ENCODE data around the gene RNASEH2A.
A peak's percentile ranks its signal among the peaks of the same experiment; 100 is the strongest.

The RNASEH2A gene

GRCh38 chr19:12806242-12807081 lies at the start of gene RNASEH2A:
Gene RNASEH2A (plus strand): TSS chr19:12806584. CDS start chr19:12806674, 90 bp downstream.
- peak; percentile 88 for DNase-seq

- DNase-seq = peak; percentile 53
These were observed 48.7 kb upstream of the RNASEH2A start for GRCh38 chr19:12757544-12758274.

GRCh38 chr19:12759686-12760085 lies 46.7 kb upstream of the RNASEH2A start:
- no peak for DNase-seq

- DNase-seq = no peak
These were observed 43.3 kb upstream of the RNASEH2A start for GRCh38 chr19:12763100-12763499.

- no peak for DNase-seq
These were observed 41.7 kb upstream of the RNASEH2A start for GRCh38 chr19:12764698-12765097.

GRCh38 chr19:12766051-12766521 lies 40.3 kb upstream of the RNASEH2A start:
- peak; percentile 77 for DNase-seq

- no peak for DNase-seq
These were observed 39.2 kb upstream of the RNASEH2A start for GRCh38 chr19:12767150-12767549.

GRCh38 chr19:12767666-12768065 lies 38.7 kb upstream of the RNASEH2A start:
- no peak for DNase-seq

DNA sequence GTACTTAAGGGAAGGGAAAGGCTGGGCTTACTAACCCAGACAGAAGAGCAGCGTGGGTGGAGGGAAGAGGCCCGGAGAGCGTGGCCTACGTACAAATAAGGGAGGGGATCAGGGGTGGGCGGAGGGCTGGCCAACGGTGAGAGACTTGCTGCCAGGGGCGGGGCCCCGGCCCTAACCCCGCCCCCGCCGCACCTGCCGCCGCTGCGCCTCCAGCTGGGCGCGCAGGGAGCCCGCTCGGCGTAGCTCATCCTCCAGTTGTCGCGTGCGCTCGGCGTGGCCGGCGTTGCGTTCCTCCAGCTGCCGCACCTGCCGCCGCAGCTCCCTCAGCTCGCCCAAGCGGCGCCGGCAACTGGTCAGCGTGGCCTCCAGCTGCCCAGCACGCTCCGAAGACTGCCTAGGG lies 36.7 kb upstream of the RNASEH2A start:
- no peak for DNase-seq

DNA sequence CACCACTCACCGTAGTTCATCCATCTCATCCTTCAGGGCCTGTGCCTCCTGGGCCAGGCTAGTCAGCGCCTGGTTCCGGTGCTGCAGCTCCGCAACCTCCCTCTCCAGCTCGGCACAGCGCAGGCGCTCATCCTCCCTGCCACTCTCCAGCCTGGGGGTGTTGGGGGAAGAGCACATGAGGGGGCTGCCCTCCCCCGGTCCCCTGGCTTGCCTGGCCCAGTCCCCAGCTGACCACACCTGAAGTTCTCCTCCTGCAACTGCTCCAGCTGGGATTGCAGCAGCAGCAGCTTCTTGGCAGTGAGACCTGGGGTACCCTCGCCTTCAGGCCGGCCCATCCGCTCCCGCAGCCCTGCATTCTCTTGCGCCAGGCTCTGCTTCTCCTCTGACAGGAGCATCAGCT lies 35.5 kb upstream of the RNASEH2A start:
- DNase-seq = no peak

GRCh38 chr19:12772323-12772722 lies 34.1 kb upstream of the RNASEH2A start:
- no peak for DNase-seq

- peak; percentile 38 for DNase-seq
These were observed 32.8 kb upstream of the RNASEH2A start for GRCh38 chr19:12773571-12773970.

- no peak for DNase-seq
These were observed 31.5 kb upstream of the RNASEH2A start, which contains the start of gene HOOK2 for GRCh38 chr19:12774588-12775555. Gene HOOK2 (minus strand): TSS chr19:12775552. CDS start chr19:12775449, 103 bp downstream.

GRCh38 chr19:12777217-12778016 lies 29.0 kb upstream of the RNASEH2A start:
- peak; percentile 79 for DNase-seq

GRCh38 chr19:12778017-12778904 lies 28.1 kb upstream of the RNASEH2A start:
- DNase-seq = peak; percentile 75

GRCh38 chr19:12778905-12779161 lies 27.6 kb upstream of the RNASEH2A start:
- DNase-seq = no peak

DNA sequence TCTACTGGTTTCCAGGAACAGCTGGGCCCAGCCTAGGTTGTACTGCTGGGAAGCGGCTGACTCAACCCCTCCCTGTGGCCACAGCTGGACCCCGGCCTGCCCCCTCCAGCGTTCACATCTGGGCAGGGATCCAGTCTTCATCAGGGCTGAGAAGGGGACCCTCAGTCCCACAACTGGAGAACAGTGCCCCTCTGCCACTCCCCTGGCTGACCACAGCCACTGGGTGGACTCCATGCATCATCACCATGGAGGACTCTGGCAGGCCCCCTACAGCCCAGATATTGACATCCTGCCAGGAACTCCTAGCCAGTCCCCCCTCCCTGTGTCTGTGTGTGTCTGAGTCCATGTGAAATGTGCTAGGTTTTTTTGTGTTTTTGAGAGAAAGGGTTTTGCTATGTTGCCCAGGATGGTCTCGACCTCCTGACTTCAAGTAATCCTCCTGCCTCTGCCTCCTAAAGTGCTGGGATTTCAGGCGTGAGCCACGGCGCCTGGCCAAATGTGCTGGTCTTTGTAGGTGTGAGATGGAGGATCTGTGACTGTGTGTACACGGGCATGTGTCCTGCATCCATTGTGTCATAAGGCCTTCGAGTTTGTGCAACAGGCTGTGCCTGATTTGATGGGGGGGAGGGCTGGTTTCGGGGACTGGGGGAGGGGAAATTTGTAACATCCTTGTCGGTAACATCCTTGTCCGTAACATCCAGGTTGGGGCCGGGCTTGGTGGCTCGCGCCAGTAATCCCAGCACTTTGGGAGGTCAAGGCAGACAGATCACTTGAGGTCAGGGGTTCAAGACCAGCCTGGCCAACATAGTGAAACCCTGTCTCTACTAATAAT lies 27.0 kb upstream of the RNASEH2A start:
- peak; percentile 86 for DNase-seq

DNA sequence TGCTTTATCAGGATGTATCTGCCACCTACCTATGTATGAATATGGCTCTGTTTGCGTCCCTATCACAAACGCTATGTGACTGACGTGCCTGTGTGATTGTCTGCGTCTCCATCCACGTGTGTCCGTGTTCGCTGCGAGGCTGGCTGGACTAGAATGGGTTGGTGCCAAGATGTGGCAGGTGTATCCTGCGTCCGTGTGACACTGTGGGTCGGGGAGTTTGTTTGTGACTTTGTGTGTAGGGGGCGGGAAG lies 24.3 kb upstream of the RNASEH2A start:
- DNase-seq = no peak

- peak; percentile 89 for DNase-seq
These were observed 23.7 kb upstream of the RNASEH2A start for GRCh38 chr19:12782424-12783290.

All from fibroblast of skin of right quadriceps (primary cell).